HEK293 (cell line): ENCODE results near the gene PTGIS.

Experiments used
- CTCF ChIA-PET: fragments of 350-600 bp; formaldehyde crosslinking; extraction: SDS; loops from one replicate; lab custom pipeline; 2021; ENCODE audit warnings: antibody characterized with exemption; lab: Yijun Ruan, JAX
- POLR2A ChIA-PET: fragments of 300-600 bp; formaldehyde crosslinking; extraction: SDS; loops from one replicate; lab custom pipeline; 2020; ENCODE audit warnings: antibody characterized with exemption, inconsistent platforms; lab: Yijun Ruan, JAX
- H3K27ac ChIP-seq: fragments of 200-500 bp; sonication (Bioruptor generic); 2 replicates; pipeline ENCODE4 v1.5.1; 2014; ENCODE audit warnings: low read depth, low read length, control low read depth, inconsistent platforms; ENCODE audit errors: extremely low read depth
- H3K36me3 ChIP-seq, 2 experiments: fragments of 200-500 bp in 1 of 2; sonication (Bioruptor generic) in 1 of 2; 1 replicate in 1 of 2; 2 replicates in 1 of 2; pipeline ENCODE4 v1.5.1; 2014 to 2017; ENCODE audit warnings: inconsistent platforms in 2 of 2, low read length in 2 of 2; ENCODE audit not compliant: control insufficient read depth in 2 of 2, insufficient read depth in 1 of 2
- H3K4me1 ChIP-seq: fragments of 200-500 bp; sonication (Bioruptor generic); 2 replicates; pipeline ENCODE4 v1.5.1; 2014; ENCODE audit warnings: mild to moderate bottlenecking, low read length, inconsistent platforms; ENCODE audit not compliant: control insufficient read depth, insufficient read depth
- H3K4me3 ChIP-seq: 2 replicates; pipeline ENCODE4 v1.5.1; 2011; ENCODE audit warnings: low read depth, mild to moderate bottlenecking, control low read depth, low read length, moderate library complexity
- H3K9me3 ChIP-seq: fragments of 200-500 bp; sonication (Bioruptor generic); 2 replicates; pipeline ENCODE4 v1.5.1; 2014; ENCODE audit warnings: low read depth, low read length, inconsistent platforms; ENCODE audit not compliant: control insufficient read depth, insufficient read depth
- BCL11A ChIP-seq: fragments of 450-650 bp; formaldehyde crosslinking; IDR thresholded peaks from 2 replicates; pipeline ENCODE4 v1.5.1; 2016; ENCODE audit warnings: low read depth, missing biosample characterization, missing genetic modification characterization
- EGR2 ChIP-seq: fragments of 450-650 bp; formaldehyde crosslinking; IDR thresholded peaks from 2 replicates; pipeline ENCODE4 v1.5.1; 2016; ENCODE audit warnings: low read depth, missing biosample characterization, missing genetic modification characterization
- KLF1 ChIP-seq: fragments of 450-650 bp; formaldehyde crosslinking; IDR thresholded peaks from 2 replicates; pipeline ENCODE4 v1.5.1; 2016; ENCODE audit warnings: missing biosample characterization, missing genetic modification characterization
- ZFP3 ChIP-seq: fragments of 450-650 bp; formaldehyde crosslinking; IDR thresholded peaks from 2 replicates; pipeline ENCODE4 v1.5.1; 2016; ENCODE audit warnings: low read depth, missing biosample characterization, missing genetic modification characterization
- ZNF146 ChIP-seq: fragments of 450-650 bp; formaldehyde crosslinking; IDR thresholded peaks from 2 replicates; pipeline ENCODE4 v1.5.1; 2016; ENCODE audit warnings: missing biosample characterization, missing genetic modification characterization
- ZNF184 ChIP-seq: fragments of 450-650 bp; IDR thresholded peaks from 2 replicates; pipeline ENCODE4 v1.5.1; 2018; ENCODE audit warnings: missing biosample characterization, mild to moderate bottlenecking, missing genetic modification characterization
- ZNF350 ChIP-seq: fragments of 450-650 bp; formaldehyde crosslinking; IDR thresholded peaks from 2 replicates; pipeline ENCODE4 v1.5.0; 2017; ENCODE audit warnings: missing biosample characterization, mild to moderate bottlenecking, missing genetic modification characterization
- ZNF37A ChIP-seq: fragments of 450-650 bp; IDR thresholded peaks from 2 replicates; pipeline ENCODE4 v1.5.1; 2018; ENCODE audit warnings: missing biosample characterization, missing genetic modification characterization
- ZNF426 ChIP-seq: fragments of 450-650 bp; formaldehyde crosslinking; IDR thresholded peaks from 2 replicates; pipeline ENCODE4 v1.5.1; 2017; ENCODE audit warnings: missing biosample characterization, missing genetic modification characterization, mild to moderate bottlenecking, inconsistent platforms, moderate library complexity
- ZNF530 ChIP-seq: fragments of 450-650 bp; formaldehyde crosslinking; IDR thresholded peaks from 2 replicates; pipeline ENCODE4 v1.5.1; 2016; ENCODE audit warnings: low read depth, missing biosample characterization, missing genetic modification characterization
- ZNF654 ChIP-seq: fragments of 450-650 bp; formaldehyde crosslinking; IDR thresholded peaks from 2 replicates; pipeline ENCODE4 v1.5.1; 2016; ENCODE audit warnings: low read depth, missing biosample characterization, missing genetic modification characterization
- ZNF747 ChIP-seq: fragments of 450-650 bp; formaldehyde crosslinking; IDR thresholded peaks from 2 replicates; pipeline ENCODE4 v1.5.1; 2016; ENCODE audit warnings: missing biosample characterization, missing genetic modification characterization
- TF ChIP-seq, protein P1 (sequence below): fragments of 450-650 bp; formaldehyde crosslinking; conservative IDR thresholded peaks from 2 replicates; pipeline ENCODE4 v1.5.1; 2016; ENCODE audit warnings: low read depth, missing biosample characterization, missing genetic modification characterization
- TF ChIP-seq, protein P2 (sequence below): fragments of 450-650 bp; formaldehyde crosslinking; IDR thresholded peaks from 2 replicates; pipeline ENCODE4 v1.5.1; 2016; ENCODE audit warnings: missing biosample characterization, missing genetic modification characterization
- TF ChIP-seq, protein P3 (sequence below): fragments of 450-650 bp; formaldehyde crosslinking; IDR thresholded peaks from 2 replicates; pipeline ENCODE4 v1.5.1; 2017; ENCODE audit warnings: missing biosample characterization, missing genetic modification characterization

PTGIS gene

DNA sequence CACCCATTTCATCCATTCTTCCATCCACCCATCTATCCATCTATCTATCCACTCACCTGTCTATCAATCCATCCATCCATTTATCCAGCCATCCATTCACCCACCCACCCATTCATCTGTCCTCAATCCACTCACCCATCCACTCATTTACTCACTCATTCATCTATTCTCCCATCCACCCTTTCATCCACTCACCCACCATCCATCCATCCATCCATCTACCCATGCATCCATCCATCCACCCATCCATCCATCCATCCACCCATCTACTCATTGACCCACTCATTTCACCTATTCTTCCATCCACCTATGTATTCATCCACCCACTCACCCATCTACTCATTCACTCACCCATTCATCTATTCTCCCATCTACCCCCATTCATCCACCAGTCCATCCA is 24.2 kb upstream of the PTGIS start (continued):
- TF ChIP-seq ZNF654 (tag by site-specific recombination) (no peak), ZNF184 (no peak), BCL11A (no peak), ZFP3 (tag by site-specific recombination) (no peak), EGR2 (tag by site-specific recombination) (peak; percentile 93), ZNF426 (tag by site-specific recombination) (no peak), ZNF530 (no peak), ZNF37A (tag by site-specific recombination) (no peak), ZNF146 (no peak)
- TF ChIP-seq, protein P1, sequence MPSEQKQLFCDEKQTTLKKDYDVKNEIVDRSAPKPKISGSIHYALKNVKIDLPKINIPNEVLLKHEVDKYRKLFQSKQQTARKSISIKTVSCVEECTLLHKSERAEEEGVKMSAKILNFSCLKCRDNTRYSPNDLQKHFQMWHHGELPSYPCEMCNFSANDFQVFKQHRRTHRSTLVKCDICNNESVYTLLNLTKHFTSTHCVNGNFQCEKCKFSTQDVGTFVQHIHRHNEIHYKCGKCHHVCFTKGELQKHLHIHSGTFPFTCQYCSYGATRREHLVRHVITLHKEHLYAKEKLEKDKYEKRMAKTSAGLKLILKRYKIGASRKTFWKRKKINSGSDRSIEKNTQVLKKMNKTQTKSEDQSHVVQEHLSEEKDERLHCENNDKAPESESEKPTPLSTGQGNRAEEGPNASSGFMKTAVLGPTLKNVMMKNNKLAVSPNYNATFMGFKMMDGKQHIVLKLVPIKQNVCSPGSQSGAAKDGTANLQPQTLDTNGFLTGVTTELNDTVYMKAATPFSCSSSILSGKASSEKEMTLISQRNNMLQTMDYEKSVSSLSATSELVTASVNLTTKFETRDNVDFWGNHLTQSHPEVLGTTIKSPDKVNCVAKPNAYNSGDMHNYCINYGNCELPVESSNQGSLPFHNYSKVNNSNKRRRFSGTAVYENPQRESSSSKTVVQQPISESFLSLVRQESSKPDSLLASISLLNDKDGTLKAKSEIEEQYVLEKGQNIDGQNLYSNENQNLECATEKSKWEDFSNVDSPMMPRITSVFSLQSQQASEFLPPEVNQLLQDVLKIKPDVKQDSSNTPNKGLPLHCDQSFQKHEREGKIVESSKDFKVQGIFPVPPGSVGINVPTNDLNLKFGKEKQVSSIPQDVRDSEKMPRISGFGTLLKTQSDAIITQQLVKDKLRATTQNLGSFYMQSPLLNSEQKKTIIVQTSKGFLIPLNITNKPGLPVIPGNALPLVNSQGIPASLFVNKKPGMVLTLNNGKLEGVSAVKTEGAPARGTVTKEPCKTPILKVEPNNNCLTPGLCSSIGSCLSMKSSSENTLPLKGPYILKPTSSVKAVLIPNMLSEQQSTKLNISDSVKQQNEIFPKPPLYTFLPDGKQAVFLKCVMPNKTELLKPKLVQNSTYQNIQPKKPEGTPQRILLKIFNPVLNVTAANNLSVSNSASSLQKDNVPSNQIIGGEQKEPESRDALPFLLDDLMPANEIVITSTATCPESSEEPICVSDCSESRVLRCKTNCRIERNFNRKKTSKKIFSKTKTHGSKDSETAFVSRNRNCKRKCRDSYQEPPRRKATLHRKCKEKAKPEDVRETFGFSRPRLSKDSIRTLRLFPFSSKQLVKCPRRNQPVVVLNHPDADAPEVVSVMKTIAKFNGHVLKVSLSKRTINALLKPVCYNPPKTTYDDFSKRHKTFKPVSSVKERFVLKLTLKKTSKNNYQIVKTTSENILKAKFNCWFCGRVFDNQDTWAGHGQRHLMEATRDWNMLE = no peak
- TF ChIP-seq, protein P2, sequence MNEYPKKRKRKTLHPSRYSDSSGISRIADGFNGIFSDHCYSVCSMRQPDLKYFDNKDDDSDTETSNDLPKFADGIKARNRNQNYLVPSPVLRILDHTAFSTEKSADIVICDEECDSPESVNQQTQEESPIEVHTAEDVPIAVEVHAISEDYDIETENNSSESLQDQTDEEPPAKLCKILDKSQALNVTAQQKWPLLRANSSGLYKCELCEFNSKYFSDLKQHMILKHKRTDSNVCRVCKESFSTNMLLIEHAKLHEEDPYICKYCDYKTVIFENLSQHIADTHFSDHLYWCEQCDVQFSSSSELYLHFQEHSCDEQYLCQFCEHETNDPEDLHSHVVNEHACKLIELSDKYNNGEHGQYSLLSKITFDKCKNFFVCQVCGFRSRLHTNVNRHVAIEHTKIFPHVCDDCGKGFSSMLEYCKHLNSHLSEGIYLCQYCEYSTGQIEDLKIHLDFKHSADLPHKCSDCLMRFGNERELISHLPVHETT (tag by site-specific recombination) = no peak

DNA sequence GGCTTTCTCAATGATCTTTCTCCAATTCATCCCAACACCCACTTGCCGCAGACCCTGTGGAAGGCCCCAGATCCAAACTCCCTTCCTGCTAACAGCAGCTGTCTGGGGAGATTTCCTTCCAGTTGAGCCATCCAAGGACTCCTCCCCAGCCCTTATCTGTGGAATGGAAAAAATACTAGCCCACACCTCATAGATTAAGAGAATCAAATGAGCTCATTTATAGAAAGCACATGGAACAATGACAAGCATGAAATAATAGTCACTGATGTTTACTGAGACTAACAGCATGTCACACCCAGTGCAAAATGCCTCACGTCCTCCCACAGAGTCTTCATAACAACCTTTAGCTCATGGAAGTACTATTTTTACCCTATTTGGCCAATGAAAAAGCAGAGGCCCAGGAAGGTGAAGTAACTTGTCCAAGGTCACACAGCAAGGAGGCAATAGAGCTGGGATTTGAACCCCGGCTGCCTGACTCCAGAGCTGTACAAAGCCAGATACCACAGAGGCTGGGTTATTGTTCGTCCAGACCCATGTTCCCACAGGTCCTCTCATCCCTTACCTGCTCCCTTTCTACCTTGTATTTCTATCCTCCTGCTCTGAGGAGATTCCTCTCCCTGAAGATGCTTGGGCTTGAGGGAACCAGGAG is 23.4 kb upstream of the PTGIS start:
- Histone ChIP-seq H3K27ac (no peak overlapping the region), H3K4me1 (no peaks in the 10 kb centered on the region), H3K4me3 (no peak overlapping the region), H3K36me3 (no peaks in the 10 kb centered on the region), H3K9me3 (no peaks in the 10 kb centered on the region)
- CTCF ChIA-PET = interaction anchor here (0.6 to 1.6 kb wide), 5 partner anchors 11 to 298 kb away, joined by 3 to 5 read pairs (median 3); no protein-coding TSS in a partner anchor
- no peak for TF ChIP-seq ZNF350
- no peak for TF ChIP-seq ZNF747 (tag by site-specific recombination)
- TF ChIP-seq, protein P3, sequence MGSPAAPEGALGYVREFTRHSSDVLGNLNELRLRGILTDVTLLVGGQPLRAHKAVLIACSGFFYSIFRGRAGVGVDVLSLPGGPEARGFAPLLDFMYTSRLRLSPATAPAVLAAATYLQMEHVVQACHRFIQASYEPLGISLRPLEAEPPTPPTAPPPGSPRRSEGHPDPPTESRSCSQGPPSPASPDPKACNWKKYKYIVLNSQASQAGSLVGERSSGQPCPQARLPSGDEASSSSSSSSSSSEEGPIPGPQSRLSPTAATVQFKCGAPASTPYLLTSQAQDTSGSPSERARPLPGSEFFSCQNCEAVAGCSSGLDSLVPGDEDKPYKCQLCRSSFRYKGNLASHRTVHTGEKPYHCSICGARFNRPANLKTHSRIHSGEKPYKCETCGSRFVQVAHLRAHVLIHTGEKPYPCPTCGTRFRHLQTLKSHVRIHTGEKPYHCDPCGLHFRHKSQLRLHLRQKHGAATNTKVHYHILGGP (tag by site-specific recombination) = no peak
- peak; percentile 26; the same call in 1 of the 2 replicates for TF ChIP-seq KLF1
- POLR2A ChIA-PET = no interaction called here
